Activated T-cell treated with anti-CD3 and anti-CD28 coated beads, Interleukin-2, amount 50 U/mL, for 24 hours (primary cell): ENCODE results near the gene BBS9.
A peak's percentile ranks its signal among the peaks of the same experiment; 100 is the strongest.

Experiments
- DNase-seq: peaks from one replicate; pipeline ENCODE4 v3.0.0-alpha.2; 2020
- H3K27ac Mint-ChIP-seq: 2 replicates; pipeline ENCODE4 v1.8.0; 2020; ENCODE audit warnings: mild to moderate bottlenecking, mixed read lengths
- H3K27me3 Mint-ChIP-seq: 2 replicates; pipeline ENCODE4 v1.8.0; 2020; ENCODE audit warnings: mixed read lengths
- H3K36me3 Mint-ChIP-seq: 2 replicates; pipeline ENCODE4 v1.8.0; 2020; ENCODE audit warnings: low read depth, mixed read lengths
- H3K4me1 Mint-ChIP-seq: 2 replicates; pipeline ENCODE4 v1.8.0; 2020; ENCODE audit warnings: low read depth, mixed read lengths
- H3K4me3 Mint-ChIP-seq: 2 replicates; pipeline ENCODE4 v1.8.0; 2020; ENCODE audit warnings: mild to moderate bottlenecking, moderate library complexity, mixed read lengths
- H3K9me3 Mint-ChIP-seq: 2 replicates; pipeline ENCODE4 v1.8.0; 2020; ENCODE audit warnings: mixed read lengths

Gene BBS9

DNA sequence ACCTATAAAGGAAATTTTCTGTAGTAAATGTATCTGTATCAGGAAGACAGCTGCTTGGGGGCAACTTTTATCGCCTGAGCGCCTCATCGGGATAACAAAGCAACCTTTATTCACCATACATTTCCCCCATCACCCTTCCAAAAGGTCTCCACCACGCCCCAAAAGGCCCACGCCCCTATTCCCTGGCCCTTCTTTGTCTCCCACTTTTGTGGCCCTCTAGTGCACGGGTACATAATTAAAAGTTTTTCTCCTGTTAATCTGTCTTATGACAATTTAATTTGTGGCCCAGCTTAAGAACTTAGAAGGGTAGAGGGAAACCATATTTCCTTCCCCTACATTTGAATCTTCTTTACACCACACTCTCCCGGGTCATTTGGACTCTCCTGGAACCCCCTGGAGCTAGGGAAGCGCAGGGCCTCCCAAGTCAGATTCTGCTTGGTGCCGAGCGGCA, 20.8 kb upstream of the BBS9 start:
- Mint-ChIP-seq H3K4me1 (peaks cover 42% of the 10 kb centered on the region), H3K36me3 (peaks cover 21% of the 10 kb centered on the region), H3K27ac (peak overlapping the region; percentile 85), H3K4me3 (peak overlapping the region; percentile 92), H3K9me3 (no peaks in the 10 kb centered on the region), H3K27me3 (no peaks in the 10 kb centered on the region)
- DNase-seq = no peak

- Mint-ChIP-seq H3K27me3 (no peaks in the 10 kb centered on the region), H3K36me3 (peaks cover 15% of the 10 kb centered on the region), H3K9me3 (no peaks in the 10 kb centered on the region), H3K27ac (peak within 1 kb of the TSS; percentile 85), H3K4me3 (peak within 1 kb of the TSS; percentile 92), H3K4me1 (peaks cover 39% of the 10 kb centered on the region)
- DNase-seq = peak; percentile 87
Measured at GRCh38 chr7:33109005-33109757, 20.2 kb upstream of the BBS9 start, which contains the start of gene RP9. Gene RP9, minus strand, starts transcription at chr7:33109404. Its CDS starts 32 bp downstream, at chr7:33109372.

GRCh38 chr7:33109758-33110238, 19.6 kb upstream of the BBS9 start:
- Mint-ChIP-seq H3K4me1 (peaks cover 38% of the 10 kb centered on the region), H3K27me3 (no peaks in the 10 kb centered on the region), H3K36me3 (peaks cover 11% of the 10 kb centered on the region), H3K9me3 (no peaks in the 10 kb centered on the region), H3K27ac (peak overlapping the region; percentile 57), H3K4me3 (peak overlapping the region; percentile 92)
- no peak for DNase-seq

GRCh38 chr7:33111614-33112013, 17.8 kb upstream of the BBS9 start:
- Mint-ChIP-seq H3K4me1 (peaks cover 25% of the 10 kb centered on the region), H3K4me3 (no peak overlapping the region), H3K27ac (no peak overlapping the region), H3K36me3 (peaks cover 5% of the 10 kb centered on the region), H3K9me3 (no peaks in the 10 kb centered on the region), H3K27me3 (no peaks in the 10 kb centered on the region)
- no peak for DNase-seq

DNA sequence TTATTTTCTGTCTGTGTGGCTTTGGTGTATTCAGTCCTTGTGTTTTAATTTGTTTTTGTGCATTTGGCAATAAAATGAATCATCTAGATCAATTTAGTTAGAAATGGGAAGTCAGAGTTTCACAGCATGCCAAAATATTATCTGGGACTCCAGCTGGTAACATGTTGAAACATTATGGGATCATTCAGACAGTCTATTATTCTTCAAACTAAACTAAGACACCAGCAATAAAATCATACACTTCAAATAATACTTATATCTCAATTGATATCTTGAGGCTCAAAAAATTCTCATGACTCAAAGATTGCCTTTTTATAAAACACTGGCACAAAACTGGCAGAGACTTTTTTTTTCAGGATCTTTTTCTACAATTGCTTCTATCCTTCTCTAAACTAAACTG, 14.4 kb upstream of the BBS9 start:
- Mint-ChIP-seq H3K27ac (no peak overlapping the region), H3K4me1 (peaks cover 3% of the 10 kb centered on the region), H3K27me3 (peaks cover 4% of the 10 kb centered on the region), H3K36me3 (no peaks in the 10 kb centered on the region), H3K4me3 (no peak overlapping the region), H3K9me3 (peaks cover 4% of the 10 kb centered on the region)
- no peak for DNase-seq

GRCh38 chr7:33118383-33118782, 11.0 kb upstream of the BBS9 start:
- Mint-ChIP-seq H3K27me3 (peaks cover 19% of the 10 kb centered on the region), H3K27ac (no peak overlapping the region), H3K4me3 (no peak overlapping the region), H3K9me3 (peaks cover 4% of the 10 kb centered on the region), H3K36me3 (no peaks in the 10 kb centered on the region), H3K4me1 (no peaks in the 10 kb centered on the region)
- no peak for DNase-seq

GRCh38 chr7:33127085-33127484, 2.3 kb upstream of the BBS9 start:
- peaks cover 7% of the 10 kb centered on the region for H3K36me3 Mint-ChIP-seq
- no peak overlapping the region for H3K27ac Mint-ChIP-seq
- peaks cover 22% of the 10 kb centered on the region for H3K4me1 Mint-ChIP-seq
- no peak overlapping the region for H3K4me3 Mint-ChIP-seq
- H3K9me3 Mint-ChIP-seq = no peaks in the 10 kb centered on the region
- no peak for DNase-seq
- peaks cover 2% of the 10 kb centered on the region for H3K27me3 Mint-ChIP-seq

- H3K27me3 Mint-ChIP-seq = no peaks in the 10 kb centered on the region
- no peaks in the 10 kb centered on the region for H3K9me3 Mint-ChIP-seq
- H3K4me3 Mint-ChIP-seq = peak overlapping the region; percentile 92
Measured at GRCh38 chr7:33128631-33128989, 754 bp upstream of the BBS9 start.

GRCh38 chr7:33129806-33130153, 416 bp downstream of the BBS9 start:
- peak overlapping the region; percentile 92 for H3K27ac Mint-ChIP-seq
- no peaks in the 10 kb centered on the region for H3K27me3 Mint-ChIP-seq
- peaks cover 27% of the 10 kb centered on the region for H3K4me1 Mint-ChIP-seq
- no peak for DNase-seq
- H3K9me3 Mint-ChIP-seq = no peaks in the 10 kb centered on the region
- peak overlapping the region; percentile 92 for H3K4me3 Mint-ChIP-seq
- H3K36me3 Mint-ChIP-seq = peaks cover 10% of the 10 kb centered on the region

More at GRCh38 chr7:33128631-33128989, 754 bp upstream of the BBS9 start:
- peaks cover 26% of the 10 kb centered on the region for H3K4me1 Mint-ChIP-seq
- peaks cover 7% of the 10 kb centered on the region for H3K36me3 Mint-ChIP-seq
- no peak for DNase-seq
- H3K27ac Mint-ChIP-seq = peak overlapping the region; percentile 92

DNA sequence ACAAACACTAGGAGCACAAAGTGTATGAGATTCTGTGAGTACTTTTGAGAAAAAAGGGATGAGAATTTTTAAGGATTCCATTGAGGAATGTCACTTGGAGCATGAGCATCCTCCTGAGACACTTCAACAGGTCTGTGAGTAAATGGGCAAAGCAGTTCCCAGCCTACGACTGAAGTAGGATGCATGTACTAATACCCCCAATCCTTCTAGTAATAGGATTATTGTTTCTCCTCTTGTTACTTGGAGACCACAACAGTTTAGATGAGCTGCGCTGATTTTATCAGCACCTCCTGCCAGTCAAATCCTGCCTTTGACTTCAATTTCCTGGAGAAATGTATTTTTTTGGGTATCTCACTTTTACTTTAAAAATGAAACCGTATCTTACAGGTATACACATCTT, 820 bp downstream of the BBS9 start:
- peak overlapping the region; percentile 92 for H3K27ac Mint-ChIP-seq
- H3K4me1 Mint-ChIP-seq = peaks cover 27% of the 10 kb centered on the region
- DNase-seq = no peak
- peaks cover 14% of the 10 kb centered on the region for H3K36me3 Mint-ChIP-seq
- H3K27me3 Mint-ChIP-seq = no peaks in the 10 kb centered on the region
- no peaks in the 10 kb centered on the region for H3K9me3 Mint-ChIP-seq
- H3K4me3 Mint-ChIP-seq = peak overlapping the region; percentile 92

DNA sequence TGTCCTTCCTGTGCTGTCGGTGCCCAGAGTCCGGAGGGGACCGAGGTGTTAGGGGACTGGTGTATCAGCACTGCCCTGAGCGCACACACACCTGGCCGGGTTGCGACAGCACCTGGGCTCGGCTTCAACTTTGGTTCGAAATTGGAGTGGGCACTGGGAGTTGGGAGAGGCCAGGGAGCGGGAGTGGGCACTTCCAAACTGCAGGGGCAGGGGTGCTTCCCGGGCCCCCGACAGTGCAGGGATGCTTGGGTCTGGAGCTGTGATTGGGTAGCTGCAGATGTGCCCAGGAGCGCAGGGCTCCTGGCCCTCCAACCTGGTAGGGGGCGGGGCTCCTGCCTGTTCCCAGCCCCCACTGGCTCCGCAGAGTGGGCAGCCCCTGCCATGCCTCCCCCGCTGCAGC, 7.7 kb downstream of the BBS9 start:
- Mint-ChIP-seq H3K27me3 (no peaks in the 10 kb centered on the region), H3K4me1 (peaks cover 9% of the 10 kb centered on the region), H3K4me3 (no peak overlapping the region), H3K27ac (no peak overlapping the region), H3K36me3 (peaks cover 12% of the 10 kb centered on the region), H3K9me3 (peaks cover 7% of the 10 kb centered on the region)
- no peak for DNase-seq

- Mint-ChIP-seq H3K27ac (no peak overlapping the region), H3K27me3 (no peaks in the 10 kb centered on the region), H3K9me3 (peaks cover 5% of the 10 kb centered on the region), H3K4me3 (no peak overlapping the region), H3K4me1 (peaks cover 12% of the 10 kb centered on the region), H3K36me3 (peaks cover 5% of the 10 kb centered on the region)
- DNase-seq = no peak
Measured at GRCh38 chr7:33142585-33142984, 13.2 kb downstream of the BBS9 start.

DNA sequence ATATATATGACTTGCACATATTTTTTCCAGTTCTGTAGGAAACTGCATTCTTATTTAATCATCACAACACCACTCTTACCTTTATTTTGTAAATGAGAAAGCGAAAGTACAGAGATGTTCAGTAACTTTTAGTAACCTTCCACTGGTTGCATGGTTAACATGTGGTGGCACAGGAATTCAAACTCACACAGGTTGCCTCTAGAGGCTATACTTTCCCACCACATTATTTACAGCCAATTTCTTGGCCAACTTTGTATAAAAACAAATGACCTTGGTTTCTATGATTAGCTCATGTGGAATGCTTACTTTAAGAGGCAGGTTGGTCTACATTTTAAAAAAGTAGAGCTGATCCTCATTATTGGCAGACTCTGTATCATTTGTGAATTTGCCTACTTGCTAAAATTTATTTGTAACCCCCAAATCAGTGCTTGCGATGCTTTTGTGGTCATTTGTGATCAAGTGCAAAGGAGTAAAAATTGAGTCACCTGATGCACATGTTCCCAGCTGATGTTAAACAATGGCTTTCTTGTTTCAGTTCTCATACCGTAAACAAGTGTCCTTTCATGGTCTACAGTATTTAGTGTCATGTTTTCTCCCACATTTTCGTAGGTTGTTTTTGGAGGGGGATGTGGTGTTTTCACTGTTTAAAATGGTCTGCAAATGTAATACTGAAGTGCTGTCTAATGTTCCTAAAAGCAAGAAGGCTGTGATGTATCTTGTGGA, 14.8 kb downstream of the BBS9 start:
- H3K27ac Mint-ChIP-seq = no peak overlapping the region
- no peaks in the 10 kb centered on the region for H3K27me3 Mint-ChIP-seq
- no peak for DNase-seq
- H3K36me3 Mint-ChIP-seq = peaks cover 5% of the 10 kb centered on the region
- no peak overlapping the region for H3K4me3 Mint-ChIP-seq
- peaks cover 10% of the 10 kb centered on the region for H3K4me1 Mint-ChIP-seq
- peaks cover 5% of the 10 kb centered on the region for H3K9me3 Mint-ChIP-seq

DNA sequence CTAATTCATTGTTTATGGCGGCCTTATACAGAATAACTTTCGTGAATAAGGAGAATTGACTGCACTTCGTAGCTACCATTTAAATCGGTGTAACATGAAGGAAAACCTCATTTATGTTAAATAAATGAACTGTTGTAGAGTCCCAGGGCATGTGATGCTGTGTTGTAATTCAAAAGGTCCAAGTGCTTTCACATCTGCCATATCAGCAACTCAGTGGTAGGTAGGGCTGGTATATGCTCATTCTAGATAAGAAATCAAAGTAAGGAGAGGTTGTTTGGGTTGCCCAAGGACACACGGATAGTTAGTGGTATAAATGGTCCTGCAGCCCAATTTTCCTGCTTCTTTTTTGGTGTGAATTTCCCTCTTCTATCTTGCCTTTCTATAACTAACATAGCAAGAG, 15.8 kb downstream of the BBS9 start:
- no peak for DNase-seq
- peaks cover 5% of the 10 kb centered on the region for H3K36me3 Mint-ChIP-seq
- H3K27ac Mint-ChIP-seq = no peak overlapping the region
- peaks cover 10% of the 10 kb centered on the region for H3K4me1 Mint-ChIP-seq
- peaks cover 5% of the 10 kb centered on the region for H3K9me3 Mint-ChIP-seq
- no peak overlapping the region for H3K4me3 Mint-ChIP-seq
- H3K27me3 Mint-ChIP-seq = no peaks in the 10 kb centered on the region

GRCh38 chr7:33152087-33152486, 22.7 kb downstream of the BBS9 start:
- H3K4me3 Mint-ChIP-seq = no peak overlapping the region
- no peaks in the 10 kb centered on the region for H3K9me3 Mint-ChIP-seq
- peaks cover 9% of the 10 kb centered on the region for H3K36me3 Mint-ChIP-seq
- no peak for DNase-seq
- H3K27ac Mint-ChIP-seq = no peak overlapping the region
- no peaks in the 10 kb centered on the region for H3K27me3 Mint-ChIP-seq
- no peaks in the 10 kb centered on the region for H3K4me1 Mint-ChIP-seq
